CD14-positive monocyte (primary cell): ENCODE data around the gene GDPGP1. TPM values are rescaled to one million over a fixed set of nuclear protein-coding genes. Genes with fewer than 3 reads are reported as not detected.

Experiments used
- DNase-seq, 3 donors: peaks; one replicate each; pipeline ENCODE4 v3.0.0-alpha.2; 2011 to 2022
- H2AFZ ChIP-seq: 2 replicates; pipeline ENCODE4 v1.6.0; 2012; ENCODE audit warnings: mild to moderate bottlenecking, low read depth, low read length, inconsistent platforms; ENCODE audit not compliant: insufficient read depth, poor library complexity, severe bottlenecking
- H3K27ac ChIP-seq, 2 donors: 1 replicate in 1 of 2; 2 replicates in 1 of 2; pipeline ENCODE4 v1.5.1; 2012 to 2013; ENCODE audit warnings: low read length in 2 of 2, control low read depth in 1 of 2, inconsistent platforms in 1 of 2, low read depth in 1 of 2, mild to moderate bottlenecking in 1 of 2
- H3K27me3 ChIP-seq, 2 donors: one replicate each; pipeline versions ENCODE4 v1.6.0 to v1.6.1; 2011 to 2013; ENCODE audit warnings: low read length in 2 of 2; ENCODE audit not compliant: control insufficient read depth in 2 of 2, insufficient read depth in 2 of 2
- H3K36me3 ChIP-seq, 2 donors: replicated peaks in 1 of 2; 1 replicate in 1 of 2; 2 replicates in 1 of 2; pipeline versions ENCODE4 v1.5.1 to v1.6.1; 2012 to 2013; ENCODE audit warnings: low read length in 2 of 2, control low read depth in 1 of 2, inconsistent platforms in 1 of 2, mild to moderate bottlenecking in 1 of 2; ENCODE audit not compliant: insufficient read depth in 2 of 2, control insufficient read depth in 1 of 2
- H3K4me1 ChIP-seq, 2 donors: 1 replicate in 1 of 2; 2 replicates in 1 of 2; pipeline versions ENCODE4 v1.5.1 to v1.6.1; 2012 to 2013; ENCODE audit warnings: low read length in 2 of 2, control low read depth in 1 of 2, inconsistent platforms in 1 of 2, mild to moderate bottlenecking in 1 of 2, moderate library complexity in 1 of 2; ENCODE audit not compliant: insufficient read depth in 2 of 2, control insufficient read depth in 1 of 2
- H3K4me2 ChIP-seq: replicated peaks from 2 replicates; pipeline ENCODE3; 2012; ENCODE audit warnings: low read length, moderate library complexity, mild to moderate bottlenecking; ENCODE audit not compliant: poor library complexity, severe bottlenecking; ENCODE audit errors: extremely low read depth
- H3K4me3 ChIP-seq, 3 experiments: fragments of 200-600 bp in 1 of 3; sonication (generic) in 1 of 3; replicated peaks in 1 of 3; 1 replicate in 2 of 3; 2 replicates in 1 of 3; pipeline ENCODE4 v1.5.1; 2011 to 2013; ENCODE audit warnings: low read length in 3 of 3, mild to moderate bottlenecking in 3 of 3, control low read depth in 2 of 3, low read depth in 2 of 3, inconsistent platforms in 1 of 3, moderate library complexity in 1 of 3
- H3K79me2 ChIP-seq: 2 replicates; pipeline ENCODE4 v1.6.0; 2012; ENCODE audit warnings: mild to moderate bottlenecking, control low read depth, inconsistent platforms, low read length, moderate library complexity; ENCODE audit not compliant: insufficient read depth
- H3K9ac ChIP-seq: 2 replicates; pipeline ENCODE4 v1.6.0; 2017; ENCODE audit warnings: low read length, mild to moderate bottlenecking; ENCODE audit not compliant: insufficient read depth, poor library complexity, severe bottlenecking
- H3K9me3 ChIP-seq, 2 donors: replicated peaks in 1 of 2; 1 replicate in 1 of 2; 2 replicates in 1 of 2; pipeline versions ENCODE4 v1.5.1 to v1.6.1; 2012 to 2013; ENCODE audit warnings: low read length in 2 of 2, control low read depth in 1 of 2; ENCODE audit not compliant: control insufficient read depth in 1 of 2, insufficient read depth in 1 of 2
- H4K20me1 ChIP-seq: 2 replicates; pipeline ENCODE4 v1.6.0; 2012; ENCODE audit warnings: mild to moderate bottlenecking, low read length, control low read depth, moderate library complexity; ENCODE audit not compliant: insufficient read depth
- H3K27ac Mint-ChIP-seq, 7 donors: one replicate each; pipeline ENCODE4 v1.8.0; 2020; ENCODE audit warnings: mild to moderate bottlenecking in 7 of 7, mixed read lengths in 7 of 7, moderate library complexity in 6 of 7, inconsistent platforms in 2 of 7
- H3K27me3 Mint-ChIP-seq, 3 donors: one replicate each; pipeline ENCODE4 v1.8.0; 2021 to 2022; ENCODE audit warnings: low read depth in 3 of 3, mild to moderate bottlenecking in 3 of 3, mixed read lengths in 3 of 3, moderate library complexity in 3 of 3, inconsistent platforms in 1 of 3
- H3K36me3 Mint-ChIP-seq, 2 donors: one replicate each; pipeline ENCODE4 v1.8.0; 2020; ENCODE audit warnings: mixed read lengths in 2 of 2, inconsistent platforms in 1 of 2, mild to moderate bottlenecking in 1 of 2
- H3K4me1 Mint-ChIP-seq: one replicate; pipeline ENCODE4 v1.8.0; 2020; ENCODE audit warnings: mild to moderate bottlenecking, mixed read lengths
- H3K4me3 Mint-ChIP-seq, 2 donors: one replicate each; pipeline ENCODE4 v1.8.0; 2020; ENCODE audit warnings: mild to moderate bottlenecking in 2 of 2, mixed read lengths in 2 of 2, moderate library complexity in 1 of 2
- H3K9me3 Mint-ChIP-seq, 7 donors: one replicate each; pipeline ENCODE4 v1.8.0; 2020 to 2022; ENCODE audit warnings: mixed read lengths in 7 of 7, mild to moderate bottlenecking in 6 of 7, moderate library complexity in 6 of 7, inconsistent platforms in 2 of 7
- WGBS: methylation state at CpG from one replicate; pipeline ENCODE4 v1.1.5; 2013; ENCODE audit warnings: missing lambda C conversion rate; ENCODE audit not compliant: insufficient coverage; 5-methylcytosine and 5-hydroxymethylcytosine counted together
- intact Hi-C, 2 donors: fragments of 100-400 bp; cut with micrococcal nuclease; formaldehyde crosslinking; loops; one replicate each; pipeline versions ENCODE4 v1.15.0 to v1.15.1; 2023
- polyA plus RNA-seq, 3 donors: library from polyadenylated mRNA; depleted of rRNA in 1 of 3; unstranded in 2 of 3; stranded (reverse) in 1 of 3; fragments of 300-500 nt in 2 of 3; fragments of >200 nt in 1 of 3; fragmentation: Illumina TruSeq in 2 of 3; gene quantifications; 1 replicate in 2 of 3; 2 replicates in 1 of 3; pipeline ENCODE4 v1.2.3, GENCODE V29; 2012 to 2021
- TF ChIP-seq, protein P1 (sequence below): fragments of 200-600 bp; IDR thresholded peaks from one replicate; pipeline ENCODE4 v1.8.0; 2022; ENCODE audit warnings: antibody characterized with exemption, mild to moderate bottlenecking

Gene GDPGP1
- polyA plus RNA-seq, 3 donors, result 0.53 to 3.3 (median 0.91) TPM

- Mint-ChIP-seq H3K4me1 (peaks cover 67% of the 10 kb centered on the region), H3K27me3 (no peaks in the 10 kb centered on the region), H3K9me3 (no peaks in the 10 kb centered on the region), H3K27ac (no peak overlapping the region), H3K4me3 (no peak overlapping the region), H3K36me3 (peaks cover 27 to 39% of the 10 kb centered on the region in 2 donors)
- Histone ChIP-seq H3K4me3 (no peak overlapping the region), H3K9me3 (no peaks in the 10 kb centered on the region), H3K4me2 (no peak overlapping the region), H2AFZ (no peak overlapping the region), H4K20me1 (peaks cover 92% of the 10 kb centered on the region), H3K36me3 (peaks cover 0 to 19% of the 10 kb centered on the region in 2 donors), H3K27ac (no peak overlapping the region), H3K27me3 (no peaks in the 10 kb centered on the region), H3K4me1 (peaks cover 45 to 61% of the 10 kb centered on the region in 2 donors), H3K9ac (no peak overlapping the region), H3K79me2 (peaks cover 91% of the 10 kb centered on the region)
- TF ChIP-seq, protein P1, sequence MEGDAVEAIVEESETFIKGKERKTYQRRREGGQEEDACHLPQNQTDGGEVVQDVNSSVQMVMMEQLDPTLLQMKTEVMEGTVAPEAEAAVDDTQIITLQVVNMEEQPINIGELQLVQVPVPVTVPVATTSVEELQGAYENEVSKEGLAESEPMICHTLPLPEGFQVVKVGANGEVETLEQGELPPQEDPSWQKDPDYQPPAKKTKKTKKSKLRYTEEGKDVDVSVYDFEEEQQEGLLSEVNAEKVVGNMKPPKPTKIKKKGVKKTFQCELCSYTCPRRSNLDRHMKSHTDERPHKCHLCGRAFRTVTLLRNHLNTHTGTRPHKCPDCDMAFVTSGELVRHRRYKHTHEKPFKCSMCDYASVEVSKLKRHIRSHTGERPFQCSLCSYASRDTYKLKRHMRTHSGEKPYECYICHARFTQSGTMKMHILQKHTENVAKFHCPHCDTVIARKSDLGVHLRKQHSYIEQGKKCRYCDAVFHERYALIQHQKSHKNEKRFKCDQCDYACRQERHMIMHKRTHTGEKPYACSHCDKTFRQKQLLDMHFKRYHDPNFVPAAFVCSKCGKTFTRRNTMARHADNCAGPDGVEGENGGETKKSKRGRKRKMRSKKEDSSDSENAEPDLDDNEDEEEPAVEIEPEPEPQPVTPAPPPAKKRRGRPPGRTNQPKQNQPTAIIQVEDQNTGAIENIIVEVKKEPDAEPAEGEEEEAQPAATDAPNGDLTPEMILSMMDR, result no peak
- intact Hi-C loops, result no loop called here
- no peak for DNase-seq
- WGBS, result no CpG with 5 or more reads among the region's 2 CpGs
Measured at GRCh38 chr15:90194655-90195054, 39.4 kb upstream of the GDPGP1 start.

GRCh38 chr15:90200534-90201129 lies 33.4 kb upstream of the GDPGP1 start:
- Mint-ChIP-seq H3K9me3 (peaks cover 0 to 2% (median 0%) of the 10 kb centered on the region in 7 donors), H3K4me3 (peak overlapping the region; percentile 88 to 89), H3K27me3 (peaks cover 3 to 9% (median 6%) of the 10 kb centered on the region in 3 donors), H3K36me3 (peaks cover 31 to 54% of the 10 kb centered on the region in 2 donors), H3K27ac (peak overlapping the region in 6 of 7 donors; percentile 52 to 91 (median 80)), H3K4me1 (peaks cover 62% of the 10 kb centered on the region)
- Histone ChIP-seq H3K4me3 (peak overlapping the region; percentile 52 to 82 (median 52)), H3K4me1 (peaks cover 29 to 62% of the 10 kb centered on the region in 2 donors), H3K27ac (peak overlapping the region in 1 of 2 donors; percentile 63), H3K36me3 (peaks cover 15 to 27% of the 10 kb centered on the region in 2 donors), H3K4me2 (peak overlapping the region; percentile 97), H4K20me1 (peaks cover 96% of the 10 kb centered on the region), H3K79me2 (peaks cover 92% of the 10 kb centered on the region), H3K9me3 (no peaks in the 10 kb centered on the region), H3K9ac (peak overlapping the region; percentile 67), H3K27me3 (peaks cover 0 to 5% of the 10 kb centered on the region in 2 donors), H2AFZ (peak overlapping the region; percentile 80)
- 14% methylated on average over 12 of the region's 24 CpGs for WGBS
- no peak for DNase-seq
- TF ChIP-seq, protein P1, result no peak
- intact Hi-C loops, result no loop called here
